Mucosa of stomach (tissue), 1 donor: ENCODE results near the gene PELI1.
"Not testable (repeated sequence)": the region's sequence is repeated elsewhere in the genome, so short reads cannot be mapped to it uniquely, and the experiment has no call there.

Experiments
- H3K27me3 ChIP-seq: one replicate; pipeline ENCODE4 v1.7.0; 2013; ENCODE audit warnings: mild to moderate bottlenecking, low read length; ENCODE audit not compliant: control insufficient read depth, insufficient read depth
- H3K36me3 ChIP-seq: one replicate; pipeline ENCODE4 v1.7.0; 2013; ENCODE audit warnings: low read length; ENCODE audit not compliant: control insufficient read depth, insufficient read depth
- H3K4me1 ChIP-seq: one replicate; pipeline ENCODE4 v1.7.0; 2013; ENCODE audit warnings: mild to moderate bottlenecking, low read length; ENCODE audit not compliant: control insufficient read depth, insufficient read depth
- H3K4me3 ChIP-seq: one replicate; pipeline ENCODE4 v1.7.0; 2013; ENCODE audit warnings: low read length
- H3K9ac ChIP-seq: one replicate; pipeline ENCODE4 v1.7.0; 2013; ENCODE audit warnings: mild to moderate bottlenecking, low read length, moderate library complexity
- H3K9me3 ChIP-seq: one replicate; pipeline ENCODE4 v1.7.0; 2013; ENCODE audit warnings: mild to moderate bottlenecking, low read length, moderate library complexity; ENCODE audit not compliant: control insufficient read depth
- donor health status: Pancreatic carcinoma.

Gene PELI1

GRCh38 chr2:64100584-64100983 is 43.6 kb downstream of the PELI1 start:
- H3K27me3 ChIP-seq, H3K36me3 ChIP-seq, H3K9ac ChIP-seq, H3K9me3 ChIP-seq, H3K4me3 ChIP-seq: not testable (repeated sequence)
- H3K4me1 ChIP-seq = peaks cover 12% of the 10 kb centered on the region

- H3K4me1 ChIP-seq = no peaks in the 10 kb centered on the region
- peaks cover 9% of the 10 kb centered on the region for H3K36me3 ChIP-seq
- H3K9me3 ChIP-seq = no peaks in the 10 kb centered on the region
Observed at GRCh38 chr2:64094663-64095382, 49.4 kb downstream of the PELI1 start.

GRCh38 chr2:64093341-64093740 is 50.9 kb downstream of the PELI1 start:
- Histone ChIP-seq H3K27me3 (no peaks in the 10 kb centered on the region), H3K4me3 (no peak overlapping the region), H3K9me3 (no peaks in the 10 kb centered on the region), H3K36me3 (peaks cover 9% of the 10 kb centered on the region), H3K9ac (no peak overlapping the region), H3K4me1 (no peaks in the 10 kb centered on the region)

More at GRCh38 chr2:64094663-64095382, 49.4 kb downstream of the PELI1 start:
- Histone ChIP-seq H3K4me3 (no peak overlapping the region), H3K27me3 (no peaks in the 10 kb centered on the region), H3K9ac (no peak overlapping the region)

GRCh38 chr2:64092502-64092901 is 51.7 kb downstream of the PELI1 start:
- Histone ChIP-seq H3K4me1 (no peaks in the 10 kb centered on the region), H3K27me3 (no peaks in the 10 kb centered on the region), H3K4me3 (no peak overlapping the region), H3K36me3 (peaks cover 9% of the 10 kb centered on the region), H3K9me3 (no peaks in the 10 kb centered on the region), H3K9ac (no peak overlapping the region)

- H3K27me3 ChIP-seq = no peaks in the 10 kb centered on the region
- H3K9ac ChIP-seq = no peak overlapping the region
- H3K4me3 ChIP-seq = no peak overlapping the region
- H3K36me3 ChIP-seq = no peaks in the 10 kb centered on the region
- H3K4me1 ChIP-seq = no peaks in the 10 kb centered on the region
- no peaks in the 10 kb centered on the region for H3K9me3 ChIP-seq
Observed at GRCh38 chr2:64090264-64090663, 54.0 kb downstream of the PELI1 start.

GRCh38 chr2:64086347-64087082 is 57.7 kb downstream of the PELI1 start:
- no peaks in the 10 kb centered on the region for H3K4me1 ChIP-seq
- H3K4me3 ChIP-seq = no peak overlapping the region
- no peaks in the 10 kb centered on the region for H3K36me3 ChIP-seq
- no peak overlapping the region for H3K9ac ChIP-seq
- H3K9me3 ChIP-seq = no peaks in the 10 kb centered on the region
- H3K27me3 ChIP-seq = no peaks in the 10 kb centered on the region

- H3K4me3 ChIP-seq = no peak overlapping the region
- H3K9me3 ChIP-seq = no peaks in the 10 kb centered on the region
- H3K9ac ChIP-seq = no peak overlapping the region
- no peaks in the 10 kb centered on the region for H3K27me3 ChIP-seq
- no peaks in the 10 kb centered on the region for H3K4me1 ChIP-seq
- H3K36me3 ChIP-seq = no peaks in the 10 kb centered on the region
Observed at GRCh38 chr2:64085936-64086335, 58.3 kb downstream of the PELI1 start.

- Histone ChIP-seq H3K4me1 (no peaks in the 10 kb centered on the region), H3K9me3 (no peaks in the 10 kb centered on the region), H3K4me3 (no peak overlapping the region), H3K27me3 (no peaks in the 10 kb centered on the region), H3K9ac (no peak overlapping the region), H3K36me3 (no peaks in the 10 kb centered on the region)
Observed at GRCh38 chr2:64081046-64081445, 63.2 kb downstream of the PELI1 start.

- H3K4me3 ChIP-seq = no peak overlapping the region
- no peak overlapping the region for H3K9ac ChIP-seq
- no peaks in the 10 kb centered on the region for H3K36me3 ChIP-seq
- no peaks in the 10 kb centered on the region for H3K9me3 ChIP-seq
- no peaks in the 10 kb centered on the region for H3K27me3 ChIP-seq
- H3K4me1 ChIP-seq = no peaks in the 10 kb centered on the region
Observed at GRCh38 chr2:64080179-64080578, 64.0 kb downstream of the PELI1 start.

GRCh38 chr2:64079688-64080087 is 64.5 kb downstream of the PELI1 start:
- not testable (repeated sequence) for H3K27me3 ChIP-seq, H3K36me3 ChIP-seq, H3K9ac ChIP-seq, H3K4me3 ChIP-seq, H3K9me3 ChIP-seq, H3K4me1 ChIP-seq

- not testable (repeated sequence) for H3K27me3 ChIP-seq, H3K9me3 ChIP-seq, H3K4me1 ChIP-seq, H3K36me3 ChIP-seq, H3K9ac ChIP-seq, H3K4me3 ChIP-seq
Observed at GRCh38 chr2:64076828-64077227, 67.4 kb downstream of the PELI1 start.

- H3K36me3 ChIP-seq, H3K4me1 ChIP-seq, H3K4me3 ChIP-seq, H3K9ac ChIP-seq, H3K27me3 ChIP-seq, H3K9me3 ChIP-seq: not testable (repeated sequence)
Observed at GRCh38 chr2:64074616-64075015, 69.6 kb downstream of the PELI1 start.
